ENCODE results near the gene TMEM120B. TPM values are rescaled to one million over a fixed set of nuclear protein-coding genes. Genes with fewer than 3 reads are reported as not detected.

TMEM120B gene
- total RNA-seq, 5 donors from 2014 or later (not counting 1 experiment from before 2014, with no cell fraction given), result 7.9 to 11.1 (median 10.3) TPM

DNA sequence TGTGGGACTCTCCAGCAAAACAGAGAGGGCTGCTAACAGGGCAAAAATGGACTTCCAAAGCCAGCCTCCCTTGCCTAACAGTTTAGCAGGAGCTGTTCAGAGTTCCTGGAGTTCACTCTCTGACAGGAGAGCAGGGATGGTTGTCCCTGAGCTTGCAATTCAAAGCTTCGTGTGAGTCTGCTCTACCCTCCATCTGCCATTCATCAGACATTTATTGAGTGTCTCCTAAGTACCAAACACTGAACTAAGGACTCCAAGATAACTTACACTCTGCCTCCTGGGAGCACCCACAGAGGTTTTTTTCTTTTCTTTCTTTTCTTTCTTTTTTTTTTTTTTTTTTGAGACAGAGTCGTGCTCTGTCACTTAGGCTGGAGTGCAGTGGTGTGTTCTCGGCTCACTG is 52.3 kb downstream of the TMEM120B start:
- CTCF ChIA-PET, result interaction anchor here in 1 of 2 donors (0.7 kb wide), 1 partner anchor 308 kb away, joined by 6 read pairs; no protein-coding TSS in a partner anchor
- WGBS (ENCODE audit: insufficient coverage), result 80% methylated on average over 1 of the region's 3 CpGs
- POLR2A ChIA-PET, result interaction anchor here in 1 of 2 donors (0.7 kb wide), 1 partner anchor 430 kb away, joined by 5 read pairs; no protein-coding TSS in a partner anchor
- Mint-ChIP-seq H3K4me1 (no peaks in the 10 kb centered on the region), H3K27ac (no peak overlapping the region), H3K4me3 (no peak overlapping the region), H3K9me3 (no peaks in the 10 kb centered on the region), H3K27me3 (no peaks in the 10 kb centered on the region), H3K36me3 (peaks cover 3% of the 10 kb centered on the region)
- DNase-seq (no peak), ATAC-seq (replicated peaks in 1 of 4) (no peak)
- H3K36me3 ChIP-seq (ENCODE audit: control insufficient read depth in 2 of 2, extremely low read depth in 1 of 2, insufficient read depth in 1 of 2, low read length in 1 of 2), result peaks cover 0 to 4% of the 10 kb centered on the region in 2 donors
- no peaks in the 10 kb centered on the region for H3K9me3 ChIP-seq
- no peaks in the 10 kb centered on the region for H3K4me1 ChIP-seq (ENCODE audit: control insufficient read depth in 1 of 2, extremely low read depth in 1 of 2, insufficient read depth in 2 of 2, low read length in 2 of 2)
- H3K27me3 ChIP-seq (replicated peaks in 1 of 2; ENCODE audit: control insufficient read depth in 2 of 2, extremely low read depth in 1 of 2, insufficient read depth in 2 of 2, low read length in 1 of 2), result no peaks in the 10 kb centered on the region
- no peak overlapping the region for H3K27ac ChIP-seq (ENCODE audit: low read length)
- no peak overlapping the region for H3K4me3 ChIP-seq (ENCODE audit: control insufficient read depth in 1 of 2, extremely low read depth in 1 of 2, low read length in 1 of 2)

DNA sequence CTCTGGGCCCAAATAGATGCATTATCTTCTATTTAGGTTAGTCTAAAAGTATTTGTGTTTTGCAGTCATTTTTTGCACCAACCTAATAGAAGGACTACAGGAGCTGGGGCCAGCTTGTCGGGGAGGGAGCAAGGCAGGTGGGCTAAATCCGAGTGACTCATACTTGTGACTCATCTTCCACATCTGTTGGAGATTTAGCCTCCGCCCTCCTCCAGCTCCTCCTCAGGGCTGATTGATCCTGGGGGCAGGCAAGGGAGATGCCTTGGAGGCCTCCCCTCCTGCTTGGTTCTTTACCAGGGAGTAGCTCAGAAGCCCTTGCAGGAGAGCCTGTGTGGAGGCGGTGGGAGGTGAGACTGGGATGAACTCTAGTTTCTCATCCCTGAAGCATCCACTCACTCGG is 53.0 kb downstream of the TMEM120B start:
- Histone ChIP-seq H3K36me3 (ENCODE audit: control insufficient read depth in 2 of 2, extremely low read depth in 1 of 2, insufficient read depth in 1 of 2, low read length in 1 of 2) (peaks cover 0 to 4% of the 10 kb centered on the region in 2 donors), H3K4me3 (ENCODE audit: control insufficient read depth in 1 of 2, extremely low read depth in 1 of 2, low read length in 1 of 2) (no peak overlapping the region), H3K9me3 (no peaks in the 10 kb centered on the region), H3K27me3 (replicated peaks in 1 of 2; ENCODE audit: control insufficient read depth in 2 of 2, extremely low read depth in 1 of 2, insufficient read depth in 2 of 2, low read length in 1 of 2) (no peaks in the 10 kb centered on the region), H3K27ac (ENCODE audit: low read length) (no peak overlapping the region), H3K4me1 (ENCODE audit: control insufficient read depth in 1 of 2, extremely low read depth in 1 of 2, insufficient read depth in 2 of 2, low read length in 2 of 2) (no peaks in the 10 kb centered on the region)
- H3K27me3 Mint-ChIP-seq, result no peaks in the 10 kb centered on the region
- no peaks in the 10 kb centered on the region for H3K4me1 Mint-ChIP-seq
- no peak overlapping the region for H3K4me3 Mint-ChIP-seq
- no CpG with 5 or more reads among the region's 5 CpGs for WGBS (ENCODE audit: insufficient coverage)
- ChIA-PET POLR2A (interaction anchor here in 1 of 2 donors (0.6 kb wide), 1 partner anchor 14 kb away, joined by 3 read pairs; no protein-coding TSS in a partner anchor), CTCF (no interaction called here)
- peaks cover 3% of the 10 kb centered on the region for H3K36me3 Mint-ChIP-seq
- H3K9me3 Mint-ChIP-seq, result no peaks in the 10 kb centered on the region
- no peak overlapping the region for H3K27ac Mint-ChIP-seq
- no peak for ATAC-seq (replicated peaks in 1 of 4)
- DNase-seq, result no peak

- POLR2A ChIA-PET, result no interaction called here
- ATAC-seq (replicated peaks in 1 of 4), result no peak
Observed at GRCh38 chr12:121766290-121767039, 53.9 kb downstream of the TMEM120B start.

DNA sequence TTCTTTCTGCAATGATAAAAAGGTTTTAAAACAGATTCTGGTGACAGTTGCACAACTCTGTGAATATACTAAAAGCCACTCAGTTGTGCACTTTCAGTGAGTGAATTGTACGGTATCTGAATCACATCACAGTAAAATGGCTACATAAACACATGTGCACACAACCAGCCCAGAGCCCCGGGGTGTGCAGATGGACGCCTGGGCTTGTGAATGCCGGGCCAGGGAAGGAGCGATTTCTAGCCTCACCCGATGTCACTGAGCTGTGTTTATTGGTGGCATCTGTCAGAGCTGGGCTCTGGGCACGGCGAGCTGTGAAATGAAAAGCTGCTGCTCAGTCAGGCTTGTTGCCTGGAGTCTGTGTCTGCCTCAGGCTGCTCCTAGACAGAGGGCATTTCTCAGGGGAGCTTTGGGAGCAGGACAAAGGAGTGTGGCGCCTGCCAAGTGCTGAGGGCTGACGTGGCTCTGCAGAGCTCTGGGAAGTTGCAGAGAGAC is 55.0 kb downstream of the TMEM120B start:
- no peak overlapping the region for H3K4me3 ChIP-seq (ENCODE audit: control insufficient read depth in 1 of 2, extremely low read depth in 1 of 2, low read length in 1 of 2)
- H3K4me1 ChIP-seq (ENCODE audit: control insufficient read depth in 1 of 2, extremely low read depth in 1 of 2, insufficient read depth in 2 of 2, low read length in 2 of 2), result no peaks in the 10 kb centered on the region
- Mint-ChIP-seq H3K27me3 (no peaks in the 10 kb centered on the region), H3K36me3 (no peaks in the 10 kb centered on the region), H3K27ac (no peak overlapping the region), H3K4me1 (no peaks in the 10 kb centered on the region), H3K4me3 (no peak overlapping the region), H3K9me3 (no peaks in the 10 kb centered on the region)
- H3K36me3 ChIP-seq (ENCODE audit: control insufficient read depth in 2 of 2, extremely low read depth in 1 of 2, insufficient read depth in 1 of 2, low read length in 1 of 2), result peaks cover 0 to 4% of the 10 kb centered on the region in 2 donors
- ChIA-PET POLR2A (interaction anchor here in 1 of 2 donors (0.7 kb wide), 1 partner anchor 25 kb away, joined by 3 read pairs; no protein-coding TSS in a partner anchor), CTCF (interaction anchor here in 1 of 2 donors (1.0 kb wide), 1 partner anchor 27 kb away, joined by 3 read pairs; no protein-coding TSS in a partner anchor)
- ATAC-seq (replicated peaks in 1 of 4) (no peak), DNase-seq (no peak)
- H3K27me3 ChIP-seq (replicated peaks in 1 of 2; ENCODE audit: control insufficient read depth in 2 of 2, extremely low read depth in 1 of 2, insufficient read depth in 2 of 2, low read length in 1 of 2), result no peaks in the 10 kb centered on the region
- no peak overlapping the region for H3K27ac ChIP-seq (ENCODE audit: low read length)
- H3K9me3 ChIP-seq, result no peaks in the 10 kb centered on the region
- WGBS (ENCODE audit: insufficient coverage), result 87% methylated on average over 8 of the region's 10 CpGs

More at GRCh38 chr12:121766290-121767039, 53.9 kb downstream of the TMEM120B start:
- H3K27me3 ChIP-seq (replicated peaks in 1 of 2; ENCODE audit: control insufficient read depth in 2 of 2, extremely low read depth in 1 of 2, insufficient read depth in 2 of 2, low read length in 1 of 2), result no peaks in the 10 kb centered on the region
- H3K27ac Mint-ChIP-seq, result no peak overlapping the region
- CTCF ChIA-PET, result no interaction called here
- H3K4me1 Mint-ChIP-seq, result no peaks in the 10 kb centered on the region
- DNase-seq, result no peak
- no peak overlapping the region for H3K4me3 Mint-ChIP-seq
- no peak overlapping the region for H3K27ac ChIP-seq (ENCODE audit: low read length)
- H3K36me3 ChIP-seq (ENCODE audit: control insufficient read depth in 2 of 2, extremely low read depth in 1 of 2, insufficient read depth in 1 of 2, low read length in 1 of 2), result peaks cover 0 to 4% of the 10 kb centered on the region in 2 donors
- H3K9me3 Mint-ChIP-seq, result no peaks in the 10 kb centered on the region
- no peak overlapping the region for H3K4me3 ChIP-seq (ENCODE audit: control insufficient read depth in 1 of 2, extremely low read depth in 1 of 2, low read length in 1 of 2)
- no peaks in the 10 kb centered on the region for H3K27me3 Mint-ChIP-seq
- 89% methylated on average over 5 of the region's 5 CpGs for WGBS (ENCODE audit: insufficient coverage)
- H3K9me3 ChIP-seq, result no peaks in the 10 kb centered on the region
- H3K36me3 Mint-ChIP-seq, result peaks cover 3% of the 10 kb centered on the region
- no peaks in the 10 kb centered on the region for H3K4me1 ChIP-seq (ENCODE audit: control insufficient read depth in 1 of 2, extremely low read depth in 1 of 2, insufficient read depth in 2 of 2, low read length in 2 of 2)

- no peak overlapping the region for H3K4me3 ChIP-seq (ENCODE audit: control insufficient read depth in 1 of 2, extremely low read depth in 1 of 2, low read length in 1 of 2)
- H3K27me3 ChIP-seq (replicated peaks in 1 of 2; ENCODE audit: control insufficient read depth in 2 of 2, extremely low read depth in 1 of 2, insufficient read depth in 2 of 2, low read length in 1 of 2), result no peaks in the 10 kb centered on the region
- Mint-ChIP-seq H3K27me3 (no peaks in the 10 kb centered on the region), H3K4me1 (peaks cover 7 to 8% (median 8%) of the 10 kb centered on the region in 3 donors), H3K27ac (no peak overlapping the region), H3K4me3 (no peak overlapping the region), H3K9me3 (no peaks in the 10 kb centered on the region), H3K36me3 (no peaks in the 10 kb centered on the region)
- peaks cover 0 to 4% of the 10 kb centered on the region in 2 donors for H3K36me3 ChIP-seq (ENCODE audit: control insufficient read depth in 2 of 2, extremely low read depth in 1 of 2, insufficient read depth in 1 of 2, low read length in 1 of 2)
- DNase-seq (no peak), ATAC-seq (replicated peaks in 1 of 4) (no peak)
- POLR2A ChIA-PET, result no interaction called here
- H3K27ac ChIP-seq (ENCODE audit: low read length), result no peak overlapping the region
- peaks cover 0 to 8% of the 10 kb centered on the region in 2 experiments for H3K4me1 ChIP-seq (ENCODE audit: control insufficient read depth in 1 of 2, extremely low read depth in 1 of 2, insufficient read depth in 2 of 2, low read length in 2 of 2)
- H3K9me3 ChIP-seq, result no peaks in the 10 kb centered on the region
- 84% methylated on average over 8 of the region's 9 CpGs for WGBS (ENCODE audit: insufficient coverage)
- CTCF ChIA-PET, result interaction anchor here (0.5 to 0.8 kb wide), 3 partner anchors 16 to 846 kb away, joined by 3 read pairs; no protein-coding TSS in a partner anchor
Observed at GRCh38 chr12:121769297-121769830, 56.8 kb downstream of the TMEM120B start.

DNA sequence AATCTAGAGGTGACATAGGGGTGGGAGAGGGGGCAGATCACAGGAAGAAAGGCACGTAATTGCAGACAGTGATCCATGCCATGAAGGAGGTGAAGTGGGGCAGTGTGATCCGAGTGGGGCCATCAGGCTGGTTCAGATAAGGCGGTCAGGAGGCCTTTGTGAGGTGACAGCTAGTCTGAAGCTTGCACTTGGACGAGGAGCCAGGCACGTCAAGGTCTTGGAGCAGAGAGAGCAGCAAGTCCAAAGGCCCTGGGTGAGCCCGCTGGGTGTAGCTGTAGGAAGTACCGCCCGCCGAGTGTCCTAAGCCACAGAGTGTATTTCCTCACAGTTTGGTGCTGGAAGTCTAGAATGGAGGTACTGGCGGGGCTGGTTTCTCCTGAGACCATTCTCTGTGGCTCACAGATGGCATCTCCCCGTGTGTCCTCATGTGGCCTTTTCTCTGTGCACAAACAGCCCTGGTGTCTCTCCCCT is 57.3 kb downstream of the TMEM120B start:
- H3K36me3 ChIP-seq (ENCODE audit: control insufficient read depth in 2 of 2, extremely low read depth in 1 of 2, insufficient read depth in 1 of 2, low read length in 1 of 2), result peaks cover 0 to 4% of the 10 kb centered on the region in 2 donors
- Mint-ChIP-seq H3K36me3 (no peaks in the 10 kb centered on the region), H3K27ac (no peak overlapping the region), H3K4me3 (no peak overlapping the region), H3K9me3 (no peaks in the 10 kb centered on the region), H3K27me3 (no peaks in the 10 kb centered on the region), H3K4me1 (peaks cover 7 to 8% (median 8%) of the 10 kb centered on the region in 3 donors)
- 89% methylated on average over 11 of the region's 11 CpGs for WGBS (ENCODE audit: insufficient coverage)
- H3K27ac ChIP-seq (ENCODE audit: low read length), result no peak overlapping the region
- no peaks in the 10 kb centered on the region for H3K27me3 ChIP-seq (replicated peaks in 1 of 2; ENCODE audit: control insufficient read depth in 2 of 2, extremely low read depth in 1 of 2, insufficient read depth in 2 of 2, low read length in 1 of 2)
- ATAC-seq (replicated peaks in 1 of 4) (no peak), DNase-seq (no peak)
- no peaks in the 10 kb centered on the region for H3K9me3 ChIP-seq
- ChIA-PET CTCF (no interaction called here), POLR2A (no interaction called here)
- H3K4me1 ChIP-seq (ENCODE audit: control insufficient read depth in 1 of 2, extremely low read depth in 1 of 2, insufficient read depth in 2 of 2, low read length in 2 of 2), result peaks cover 0 to 8% of the 10 kb centered on the region in 2 experiments
- H3K4me3 ChIP-seq (ENCODE audit: control insufficient read depth in 1 of 2, extremely low read depth in 1 of 2, low read length in 1 of 2), result no peak overlapping the region
